HCT116 (cell line): ENCODE data around the gene ADAMTS14. TPM values are rescaled to one million over a fixed set of nuclear protein-coding genes. Genes with fewer than 3 reads are reported as not detected.

Experiments used
- ATAC-seq: fragments of 200-7000 bp; cut with Tn5 transposase; 2 replicates; pipeline ENCODE4 v1.9.1; 2020; ENCODE audit warnings: mild to moderate bottlenecking, moderate library complexity
- BruUV-seq: library from RNA; stranded (reverse); fragments of 400-500 nt; replicated peaks from 2 replicates; lab custom pipeline; 2021; lab: Mats Ljungman, UMichigan
- CTCF ChIA-PET: fragments of 300-600 bp; sonication (Branson Sonifier 250); formaldehyde crosslinking; loops from one replicate; lab custom pipeline; 2021; ENCODE audit warnings: antibody characterized with exemption; lab: Charles Lee
- POLR2A ChIA-PET: fragments of 300-600, 350-600 bp; sonication (Branson Sonifier 250); formaldehyde crosslinking; loops from one replicate; lab custom pipeline; 2021; ENCODE audit warnings: antibody characterized with exemption; lab: Charles Lee
- RAD21 ChIA-PET, 2 experiments: fragments of 300-600 bp; sonication (Branson Sonifier 250); formaldehyde crosslinking; loops; one replicate each; lab custom pipeline; 2023; ENCODE audit warnings: low total read pairs in 2 of 2; ENCODE audit not compliant: uncharacterized antibody in 2 of 2, unreplicated experiment in 2 of 2, low non-redundant PET in 1 of 2; lab: Charles Lee
- DNase-seq: peaks from one replicate; pipeline ENCODE4 v3.0.0-alpha.2; 2010; ENCODE audit warnings: low read depth, low spot score
- H2AFZ ChIP-seq: fragments of 200-600 bp; shearing (Covaris generic), sonication (generic); 2 replicates; pipeline ENCODE4 v1.6.1; 2017; ENCODE audit warnings: low read depth, mixed run types, mixed read lengths, antibody characterized with exemption, low read length; ENCODE audit not compliant: poor library complexity, severe bottlenecking
- H3K27ac ChIP-seq: 2 replicates; pipeline ENCODE4 v1.5.1; 2012; ENCODE audit warnings: low read depth, low read length
- H3K27me3 ChIP-seq: fragments of 200-600 bp; sonication (generic); 2 replicates; pipeline ENCODE4 v1.6.1; 2016; ENCODE audit warnings: mixed run types, low read length, mixed read lengths; ENCODE audit not compliant: insufficient read depth
- H3K36me3 ChIP-seq, 2 experiments: fragments of 200-500 bp in 1 of 2; fragments of 200-600 bp in 1 of 2; sonication (Bioruptor generic) in 1 of 2; sonication (generic) in 1 of 2; 2 replicates each; pipeline versions ENCODE4 v1.5.1 to v1.6.1; 2014 to 2016; ENCODE audit warnings: low read length in 2 of 2, inconsistent platforms in 1 of 2, mixed read lengths in 1 of 2, mixed run types in 1 of 2; ENCODE audit not compliant: insufficient read depth in 2 of 2, control insufficient read depth in 1 of 2
- H3K4me1 ChIP-seq, 2 experiments: fragments of 200-600 bp in 1 of 2; sonication (generic) in 1 of 2; 2 replicates each; pipeline versions ENCODE4 v1.5.1 to v1.6.1; 2012 to 2017; ENCODE audit warnings: low read length in 2 of 2, inconsistent platforms in 1 of 2, mild to moderate bottlenecking in 1 of 2, mixed read lengths in 1 of 2, mixed run types in 1 of 2, moderate library complexity in 1 of 2; ENCODE audit not compliant: insufficient read depth in 2 of 2, control insufficient read depth in 1 of 2
- H3K4me2 ChIP-seq: fragments of 200-600 bp; sonication (generic); 2 replicates; pipeline ENCODE4 v1.6.1; 2017; ENCODE audit warnings: mixed run types, low read length, mixed read lengths
- H3K4me3 ChIP-seq, 2 experiments: fragments of 200-600 bp in 1 of 2; sonication (generic) in 1 of 2; replicated peaks in 1 of 2; 2 replicates each; pipeline ENCODE4 v1.5.1; 2011 to 2016; ENCODE audit warnings: low read length in 2 of 2, control low read depth in 1 of 2, low read depth in 1 of 2, mild to moderate bottlenecking in 1 of 2, mixed read lengths in 1 of 2, mixed run types in 1 of 2
- H3K79me2 ChIP-seq: fragments of 200-600 bp; sonication (generic); 2 replicates; pipeline ENCODE4 v1.6.1; 2017; ENCODE audit warnings: mild to moderate bottlenecking, mixed run types, low read length, moderate library complexity, mixed read lengths; ENCODE audit not compliant: insufficient read depth
- H3K9ac ChIP-seq: fragments of 200-600 bp; sonication (generic); 2 replicates; pipeline ENCODE4 v1.6.1; 2016; ENCODE audit warnings: low read length, mixed read lengths
- H3K9me2 ChIP-seq: fragments of 200-600 bp; sonication (generic), shearing (Covaris generic); 2 replicates; pipeline ENCODE4 v1.6.1; 2017; ENCODE audit warnings: mixed run types, mild to moderate bottlenecking, moderate library complexity; ENCODE audit not compliant: insufficient read depth
- H3K9me3 ChIP-seq, 2 experiments: fragments of 200-500 bp in 1 of 2; fragments of 200-600 bp in 1 of 2; sonication (Bioruptor generic) in 1 of 2; sonication (generic) in 1 of 2; 2 replicates each; pipeline ENCODE4 v1.6.1; 2014 to 2017; ENCODE audit warnings: low read length in 2 of 2, mixed read lengths in 2 of 2, inconsistent platforms in 1 of 2, low read depth in 1 of 2, mild to moderate bottlenecking in 1 of 2, mixed run types in 1 of 2, moderate library complexity in 1 of 2; ENCODE audit not compliant: control insufficient read depth in 1 of 2, insufficient read depth in 1 of 2
- H4K20me1 ChIP-seq: fragments of 200-600 bp; sonication (generic), shearing (Covaris generic); 2 replicates; pipeline ENCODE4 v1.6.1; 2017; ENCODE audit warnings: mixed run types, mild to moderate bottlenecking, moderate library complexity; ENCODE audit not compliant: insufficient read depth
- ATF3 ChIP-seq: IDR thresholded peaks from 2 replicates; pipeline ENCODE4 v1.6.1; 2012
- CEBPB ChIP-seq: IDR thresholded peaks from 2 replicates; pipeline ENCODE4 v1.6.1; 2012; ENCODE audit warnings: low read depth
- CTCF ChIP-seq, 3 experiments: fragments of 200-600 bp in 1 of 3; sonication (generic) in 1 of 3; IDR thresholded peaks in 2 of 3; conservative IDR thresholded peaks in 1 of 3; 2 replicates each; pipeline ENCODE4 v1.5.1; 2012 to 2017; ENCODE audit warnings: low read depth in 2 of 3, low read length in 2 of 3, antibody characterized with exemption in 1 of 3, borderline replicate concordance in 1 of 3, control low read depth in 1 of 3, mild to moderate bottlenecking in 1 of 3, mixed read lengths in 1 of 3, mixed run types in 1 of 3, moderate library complexity in 1 of 3; ENCODE audit not compliant: insufficient read depth in 1 of 3
- EGR1 ChIP-seq: IDR thresholded peaks from 2 replicates; pipeline ENCODE4 v1.6.1; 2012; ENCODE audit warnings: low read depth
- ELF1 ChIP-seq: IDR thresholded peaks from 2 replicates; pipeline ENCODE4 v1.6.1; 2012; ENCODE audit warnings: low read depth, borderline replicate concordance
- EZH2phosphoT487 ChIP-seq: fragments of 200-600 bp; IDR thresholded peaks from 2 replicates; pipeline ENCODE4 v1.6.1; 2018; ENCODE audit warnings: antibody characterized with exemption, borderline replicate concordance
- FOSL1 ChIP-seq: IDR thresholded peaks from 2 replicates; pipeline ENCODE4 v1.6.1; 2012; ENCODE audit warnings: low read depth
- JUND ChIP-seq: IDR thresholded peaks from 2 replicates; pipeline ENCODE4 v1.6.1; 2012
- MAX ChIP-seq: IDR thresholded peaks from 2 replicates; pipeline ENCODE4 v1.6.1; 2012
- POLR2A ChIP-seq: IDR thresholded peaks from 2 replicates; pipeline ENCODE4 v1.7.0; 2011; ENCODE audit warnings: borderline replicate concordance; ENCODE audit not compliant: insufficient read depth, insufficient read length; ENCODE audit errors: extremely low read depth
- SIN3A ChIP-seq: IDR thresholded peaks from 2 replicates; pipeline ENCODE4 v1.6.1; 2012; ENCODE audit warnings: low read depth
- SRF ChIP-seq: IDR thresholded peaks from 2 replicates; pipeline ENCODE4 v1.6.1; 2012; ENCODE audit warnings: low read depth
- TCF7L2 ChIP-seq: IDR thresholded peaks from 2 replicates; pipeline ENCODE4 v1.7.0; 2011; ENCODE audit warnings: borderline replicate concordance, inconsistent platforms; ENCODE audit not compliant: insufficient read depth, insufficient read length; ENCODE audit errors: extremely low read depth
- YY1 ChIP-seq: IDR thresholded peaks from 2 replicates; pipeline ENCODE4 v1.6.1; 2011; ENCODE audit warnings: low read length, low read depth, moderate library complexity, mild to moderate bottlenecking; ENCODE audit not compliant: insufficient replicate concordance; ENCODE audit errors: extremely low read depth
- ZFX ChIP-seq: fragments of 450-650 bp; IDR thresholded peaks from 2 replicates; pipeline ENCODE4 v1.6.1; 2017
- intact Hi-C: fragments of 100-400 bp; cut with micrococcal nuclease; formaldehyde crosslinking; loops from 2 replicates; pipeline ENCODE4 v1.10.0; 2022
- total RNA-seq: library from RNA; stranded (reverse); gene quantifications from one replicate; pipeline ENCODE4 v1.2.1, GENCODE V29; 2021; ENCODE audit not compliant: unreplicated experiment
- TF ChIP-seq, protein P1 (sequence below): IDR thresholded peaks from 2 replicates; pipeline ENCODE4 v1.6.1; 2011; ENCODE audit warnings: mild to moderate bottlenecking, low read length, moderate library complexity; ENCODE audit not compliant: insufficient replicate concordance; ENCODE audit errors: extremely low read depth

ADAMTS14 gene
- total RNA-seq, 1 experiment from 2014 or later: 13.2 TPM

DNA sequence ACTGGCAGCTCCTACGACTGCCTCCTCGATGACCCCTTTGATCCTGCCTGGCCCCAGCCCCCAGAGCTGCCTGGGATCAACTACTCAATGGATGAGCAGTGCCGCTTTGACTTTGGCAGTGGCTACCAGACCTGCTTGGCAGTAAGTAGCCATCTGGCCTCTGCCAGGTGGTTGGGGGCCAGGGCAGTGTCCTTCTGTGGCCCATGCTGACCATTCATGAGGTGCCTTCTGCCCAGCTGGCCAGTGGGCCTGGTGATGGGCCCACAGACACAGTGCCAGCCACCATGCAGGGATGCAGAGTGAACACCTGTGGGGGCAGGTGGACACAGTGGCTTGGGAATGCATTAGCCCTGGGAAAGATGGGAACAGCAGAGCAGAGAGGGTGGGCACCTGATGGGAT, 62.9 kb downstream of the ADAMTS14 start:
- ChIA-PET RAD21 (no interaction called here), POLR2A (no interaction called here), CTCF (no interaction called here)
- Histone ChIP-seq H3K36me3 (no peaks in the 10 kb centered on the region), H4K20me1 (no peaks in the 10 kb centered on the region), H3K9me3 (no peaks in the 10 kb centered on the region), H3K4me3 (no peak overlapping the region), H3K79me2 (no peaks in the 10 kb centered on the region), H3K27ac (no peak overlapping the region), H3K4me1 (peaks cover 12 to 23% of the 10 kb centered on the region in 2 experiments), H2AFZ (no peak overlapping the region), H3K27me3 (no peaks in the 10 kb centered on the region), H3K4me2 (no peak overlapping the region), H3K9ac (no peak overlapping the region), H3K9me2 (no peaks in the 10 kb centered on the region)
- intact Hi-C loops: no loop called here
- no peak for TF ChIP-seq ZFX
- no peak for TF ChIP-seq POLR2A
- TF ChIP-seq TCF7L2: no peak
- no peak for TF ChIP-seq MAX
- no peak for TF ChIP-seq ELF1
- TF ChIP-seq JUND: no peak
- TF ChIP-seq SRF: no peak
- TF ChIP-seq SIN3A: no peak
- TF ChIP-seq FOSL1: no peak
- TF ChIP-seq EGR1: no peak
- no peak for TF ChIP-seq CTCF (IDR thresholded peaks at IDR 0.05 in 2 of 3, conservative IDR thresholded peaks at IDR 0.05 in 1 of 3; ENCODE audit: borderline replicate concordance in 1 of 3, insufficient read depth in 1 of 3, low read depth in 2 of 3, low read length in 2 of 3)
- TF ChIP-seq EZH2phosphoT487: no peak
- TF ChIP-seq CEBPB: no peak
- TF ChIP-seq YY1: no peak
- TF ChIP-seq, protein P1, sequence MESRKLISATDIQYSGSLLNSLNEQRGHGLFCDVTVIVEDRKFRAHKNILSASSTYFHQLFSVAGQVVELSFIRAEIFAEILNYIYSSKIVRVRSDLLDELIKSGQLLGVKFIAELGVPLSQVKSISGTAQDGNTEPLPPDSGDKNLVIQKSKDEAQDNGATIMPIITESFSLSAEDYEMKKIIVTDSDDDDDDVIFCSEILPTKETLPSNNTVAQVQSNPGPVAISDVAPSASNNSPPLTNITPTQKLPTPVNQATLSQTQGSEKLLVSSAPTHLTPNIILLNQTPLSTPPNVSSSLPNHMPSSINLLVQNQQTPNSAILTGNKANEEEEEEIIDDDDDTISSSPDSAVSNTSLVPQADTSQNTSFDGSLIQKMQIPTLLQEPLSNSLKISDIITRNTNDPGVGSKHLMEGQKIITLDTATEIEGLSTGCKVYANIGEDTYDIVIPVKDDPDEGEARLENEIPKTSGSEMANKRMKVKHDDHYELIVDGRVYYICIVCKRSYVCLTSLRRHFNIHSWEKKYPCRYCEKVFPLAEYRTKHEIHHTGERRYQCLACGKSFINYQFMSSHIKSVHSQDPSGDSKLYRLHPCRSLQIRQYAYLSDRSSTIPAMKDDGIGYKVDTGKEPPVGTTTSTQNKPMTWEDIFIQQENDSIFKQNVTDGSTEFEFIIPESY: no peak
- TF ChIP-seq ATF3: no peak
- DNase-seq (no peak), ATAC-seq (no peak)
- no TSS peak for BruUV-seq
